22Rv1 (cell line): ENCODE measurements around the gene SH3PXD2A.
A peak's percentile ranks its signal among the peaks of the same experiment; 100 is the strongest.
"Not testable (repeated sequence)": the region's sequence is repeated elsewhere in the genome, so short reads cannot be mapped to it uniquely, and the experiment has no call there.

Experiments used
- H3K27ac ChIP-seq: fragments of 450-650 bp; 2 replicates; pipeline ENCODE4 v1.5.1; 2017
- ZFX ChIP-seq: fragments of 450-650 bp; IDR thresholded peaks from 2 replicates; pipeline ENCODE4 v1.6.1; 2017; ENCODE audit warnings: antibody characterized with exemption, borderline replicate concordance
- TF ChIP-seq, protein P1 (sequence below): fragments of 450-650 bp; IDR thresholded peaks from 2 replicates; pipeline ENCODE4 v1.5.1; 2017; ENCODE audit warnings: mild to moderate bottlenecking

The SH3PXD2A gene

DNA sequence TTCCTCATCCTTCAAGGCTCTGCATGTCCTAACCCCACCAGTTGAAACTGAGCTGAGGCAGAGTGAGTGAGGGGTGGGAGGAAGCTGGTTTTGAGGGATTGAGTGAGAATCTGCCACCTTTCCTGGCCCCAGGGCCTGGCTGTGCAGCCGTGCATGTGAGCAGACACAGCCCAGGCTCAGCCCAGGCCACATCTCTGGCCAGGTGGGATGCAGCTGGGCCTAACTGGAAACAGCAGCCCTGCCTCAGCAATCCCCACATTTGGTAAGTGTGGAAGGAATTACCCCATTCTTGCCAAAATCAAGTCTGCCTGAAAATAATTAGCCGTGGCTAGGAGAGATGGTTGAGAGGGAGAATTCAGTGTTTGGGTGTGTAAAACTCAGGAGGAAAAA, 245.3 kb downstream of the SH3PXD2A start:
- TF ChIP-seq, protein P1, sequence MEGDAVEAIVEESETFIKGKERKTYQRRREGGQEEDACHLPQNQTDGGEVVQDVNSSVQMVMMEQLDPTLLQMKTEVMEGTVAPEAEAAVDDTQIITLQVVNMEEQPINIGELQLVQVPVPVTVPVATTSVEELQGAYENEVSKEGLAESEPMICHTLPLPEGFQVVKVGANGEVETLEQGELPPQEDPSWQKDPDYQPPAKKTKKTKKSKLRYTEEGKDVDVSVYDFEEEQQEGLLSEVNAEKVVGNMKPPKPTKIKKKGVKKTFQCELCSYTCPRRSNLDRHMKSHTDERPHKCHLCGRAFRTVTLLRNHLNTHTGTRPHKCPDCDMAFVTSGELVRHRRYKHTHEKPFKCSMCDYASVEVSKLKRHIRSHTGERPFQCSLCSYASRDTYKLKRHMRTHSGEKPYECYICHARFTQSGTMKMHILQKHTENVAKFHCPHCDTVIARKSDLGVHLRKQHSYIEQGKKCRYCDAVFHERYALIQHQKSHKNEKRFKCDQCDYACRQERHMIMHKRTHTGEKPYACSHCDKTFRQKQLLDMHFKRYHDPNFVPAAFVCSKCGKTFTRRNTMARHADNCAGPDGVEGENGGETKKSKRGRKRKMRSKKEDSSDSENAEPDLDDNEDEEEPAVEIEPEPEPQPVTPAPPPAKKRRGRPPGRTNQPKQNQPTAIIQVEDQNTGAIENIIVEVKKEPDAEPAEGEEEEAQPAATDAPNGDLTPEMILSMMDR = no peak
- no peak for TF ChIP-seq ZFX
- H3K27ac ChIP-seq = no peak overlapping the region

DNA sequence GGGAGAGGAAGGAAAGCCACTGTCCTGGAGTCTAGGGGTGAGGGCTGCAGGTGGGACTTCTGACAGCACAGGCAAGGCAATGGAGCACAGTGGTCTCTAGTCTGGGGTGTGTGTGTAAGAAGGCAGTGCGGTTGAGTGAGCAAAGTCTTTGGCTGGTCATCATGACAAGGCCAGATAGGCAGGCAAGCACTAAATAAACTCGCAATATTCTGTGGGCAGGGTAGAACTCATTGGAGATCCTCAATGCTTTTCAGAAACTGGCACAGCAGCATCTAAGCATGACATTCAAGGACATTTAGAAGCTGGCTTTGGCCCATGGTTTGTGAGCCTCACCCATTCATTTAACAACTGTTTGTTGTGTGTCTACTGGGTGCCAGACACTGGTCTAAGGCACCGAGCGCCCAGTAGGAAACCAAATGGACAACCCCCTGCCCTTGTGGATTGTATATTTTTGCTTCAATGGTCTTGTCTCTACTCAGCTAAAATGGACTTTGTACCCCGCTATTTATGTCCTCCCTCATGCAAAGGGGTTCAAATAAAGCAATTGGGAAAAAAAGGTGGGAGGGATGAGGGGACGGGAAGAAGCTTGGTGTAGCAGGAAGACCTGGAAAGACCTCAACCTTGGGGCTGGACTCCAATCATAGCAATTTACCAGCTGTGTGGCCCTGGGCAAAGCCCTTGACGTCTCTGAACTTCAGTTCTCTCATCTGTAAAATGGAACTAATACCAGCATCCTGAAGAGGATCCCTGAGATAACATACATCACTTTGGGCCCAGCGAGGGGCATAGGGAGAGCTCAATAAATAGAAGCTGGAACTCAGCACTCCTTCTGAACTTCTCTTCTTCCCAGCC, 245.9 kb downstream of the SH3PXD2A start:
- TF ChIP-seq, protein P1 = no peak
- TF ChIP-seq ZFX = no peak

DNA sequence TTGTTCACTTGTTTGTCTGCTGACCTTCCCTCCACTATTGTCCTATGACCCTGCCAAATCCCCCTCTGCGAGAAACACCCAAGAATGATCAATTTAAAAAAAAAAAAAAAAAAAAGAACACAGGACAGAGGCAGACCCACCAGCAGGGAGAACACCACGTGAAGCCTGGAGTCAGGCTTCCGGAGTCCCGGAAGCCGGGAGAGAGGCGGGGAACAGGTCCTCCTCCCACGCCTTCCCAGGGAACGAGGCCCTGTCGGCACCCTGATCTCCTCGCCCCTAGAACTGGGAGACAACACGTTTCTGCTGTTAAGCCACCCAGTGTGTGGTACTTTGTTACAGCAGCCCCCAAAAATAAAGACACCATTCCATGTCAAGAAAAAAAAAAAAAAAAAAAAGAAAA, 247.3 kb downstream of the SH3PXD2A start:
- not testable (repeated sequence) for H3K27ac ChIP-seq

More for the DNA sequence above, 245.9 kb downstream of the SH3PXD2A start:
- no peak overlapping the region for H3K27ac ChIP-seq

DNA sequence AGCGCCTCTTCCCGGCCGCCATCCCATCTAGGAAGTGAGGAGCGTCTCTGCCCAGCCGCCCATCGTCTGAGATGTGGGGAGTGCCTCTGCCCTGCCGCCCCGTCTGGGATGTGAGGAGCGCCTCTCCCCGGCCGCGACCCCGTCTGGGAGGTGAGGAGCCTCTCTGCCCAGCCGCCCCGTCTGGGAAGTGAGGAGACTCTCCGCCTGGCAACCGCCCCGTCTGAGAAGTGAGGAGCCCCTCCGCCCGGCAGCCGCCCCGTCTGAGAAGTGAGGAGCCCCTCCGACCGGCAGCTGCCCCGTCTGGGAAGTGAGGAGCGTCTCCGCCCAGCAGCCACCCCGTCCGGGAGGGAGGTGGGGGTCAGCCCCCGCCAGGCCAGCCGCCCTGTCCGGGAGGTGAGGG, 248.3 kb downstream of the SH3PXD2A start:
- not testable (repeated sequence) for H3K27ac ChIP-seq

DNA sequence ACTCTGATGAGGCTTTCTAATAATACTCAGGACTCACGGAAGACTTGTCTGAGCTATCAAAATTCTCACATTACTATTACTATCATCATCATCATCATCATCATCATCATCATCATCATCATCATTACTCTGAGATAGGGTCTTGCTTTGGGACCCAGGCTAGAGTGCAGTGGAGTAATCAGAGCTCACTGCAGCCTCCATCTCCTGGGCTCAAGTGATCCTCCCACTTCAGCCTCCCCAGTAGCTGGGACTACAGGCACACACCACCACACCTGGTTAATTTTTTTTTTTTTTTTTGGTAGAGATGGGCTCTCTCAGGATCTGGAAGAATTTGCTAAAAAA, 249.3 kb downstream of the SH3PXD2A start:
- not testable (repeated sequence) for H3K27ac ChIP-seq

DNA sequence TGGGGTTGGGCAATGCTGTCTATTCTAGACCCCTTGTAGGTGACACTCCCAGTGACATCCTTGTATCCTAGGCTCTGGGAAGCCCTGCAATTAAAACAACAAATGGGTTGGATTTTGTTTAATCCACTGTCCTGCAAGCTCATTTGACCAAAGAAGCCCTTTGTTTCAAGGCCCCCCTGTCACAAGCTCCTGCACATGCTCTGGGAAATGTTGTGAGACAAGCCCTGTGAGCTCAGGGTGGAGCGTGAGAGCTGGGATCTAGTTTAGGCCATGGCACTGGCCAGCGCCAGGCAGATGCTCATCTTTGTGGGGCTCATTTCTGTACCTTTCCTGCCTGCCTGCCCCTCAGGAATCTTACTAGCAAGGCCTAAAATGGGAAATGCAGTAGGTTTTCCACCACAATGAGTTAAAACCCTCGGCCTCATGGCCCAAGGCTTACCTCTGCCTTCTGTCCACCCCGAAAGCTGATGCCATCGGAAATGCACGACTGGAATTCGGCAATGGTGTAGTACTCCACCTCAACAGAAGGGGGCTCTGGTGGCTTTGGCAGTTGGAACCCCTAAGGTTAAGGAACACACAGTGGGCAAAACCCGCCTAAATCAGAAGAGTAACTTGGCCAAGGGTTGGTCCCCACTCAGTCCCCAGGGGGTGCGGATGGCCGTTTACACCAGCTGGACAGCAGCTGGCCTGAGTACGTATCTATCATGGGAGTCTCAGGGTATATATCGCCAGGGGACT, 249.8 kb downstream of the SH3PXD2A start:
- H3K27ac ChIP-seq = no peak overlapping the region
- TF ChIP-seq ZFX = no peak
- TF ChIP-seq, protein P1 = peak; percentile 53

DNA sequence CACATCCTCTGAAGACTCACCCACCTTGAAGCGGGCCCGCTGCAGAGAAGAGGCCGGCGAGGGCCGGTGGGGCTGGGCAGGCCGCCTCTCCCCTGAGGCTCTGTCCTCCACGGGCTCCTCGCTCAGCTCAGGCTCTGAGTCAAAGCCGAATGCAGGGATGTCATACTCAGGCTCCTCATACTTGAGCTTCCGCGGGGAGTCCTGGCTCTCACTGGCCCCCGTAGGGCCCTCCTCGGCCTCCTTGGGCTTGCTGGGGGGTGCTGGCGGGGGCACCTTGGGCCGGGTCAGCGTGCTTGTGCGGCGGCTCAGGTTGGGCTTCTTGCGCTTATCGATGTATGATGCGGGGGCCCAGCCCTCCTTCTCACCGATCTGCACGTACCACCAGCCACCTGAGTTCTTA, 252.0 kb downstream of the SH3PXD2A start:
- no peak overlapping the region for H3K27ac ChIP-seq
- TF ChIP-seq, protein P1 = no peak
- TF ChIP-seq ZFX = no peak

DNA sequence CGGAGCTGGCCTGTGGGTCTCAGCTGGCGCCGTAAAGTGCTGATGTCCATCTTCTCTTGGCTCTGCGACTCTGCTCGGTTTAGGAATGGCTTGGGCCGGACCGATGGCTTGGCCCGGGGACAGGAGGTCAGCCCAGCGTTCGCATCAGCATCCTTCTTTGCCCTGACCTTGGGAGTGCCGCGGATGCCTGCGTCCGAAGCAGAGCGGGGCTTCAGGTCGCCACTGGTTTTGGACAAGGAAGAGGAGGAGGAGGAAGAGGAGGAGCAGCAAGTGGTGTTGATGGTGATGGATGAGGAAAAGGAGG, 252.6 kb downstream of the SH3PXD2A start:
- no peak overlapping the region for H3K27ac ChIP-seq
- TF ChIP-seq ZFX = no peak
- TF ChIP-seq, protein P1 = no peak
